LNCaP clone FGC (cell line): ENCODE data around the gene FYB2.

Experiments used
- DNase-seq: peaks from one replicate; pipeline ENCODE4 v3.0.0-alpha.2; 2011; ENCODE audit warnings: low read depth
- H3K4me3 ChIP-seq: 2 replicates; pipeline ENCODE4 v1.5.1; 2011; ENCODE audit warnings: mild to moderate bottlenecking, low read depth, low read length, control low read depth
- CTCF ChIP-seq: IDR thresholded peaks from 2 replicates; pipeline ENCODE4 v1.5.1; 2012; ENCODE audit warnings: mild to moderate bottlenecking; ENCODE audit not compliant: control insufficient read depth, insufficient read depth; ENCODE audit errors: extremely low read depth

Gene FYB2

GRCh38 chr1:56845343-56845742, 26.1 kb upstream of the FYB2 start:
- DNase-seq = no peak
- no peak overlapping the region for H3K4me3 ChIP-seq
- TF ChIP-seq CTCF = no peak

GRCh38 chr1:56844545-56845136, 25.4 kb upstream of the FYB2 start:
- no peak for DNase-seq
- H3K4me3 ChIP-seq = no peak overlapping the region
- no peak for TF ChIP-seq CTCF

- no peak for DNase-seq
- no peak for TF ChIP-seq CTCF
These were observed 24.3 kb upstream of the FYB2 start for GRCh38 chr1:56843544-56843943.

GRCh38 chr1:56838759-56839158, 19.6 kb upstream of the FYB2 start:
- no peak overlapping the region for H3K4me3 ChIP-seq
- DNase-seq = no peak
- TF ChIP-seq CTCF = no peak

More at GRCh38 chr1:56843544-56843943, 24.3 kb upstream of the FYB2 start:
- H3K4me3 ChIP-seq = no peak overlapping the region

GRCh38 chr1:56837244-56837939, 18.2 kb upstream of the FYB2 start:
- no peak for TF ChIP-seq CTCF
- no peak overlapping the region for H3K4me3 ChIP-seq
- DNase-seq = no peak

- no peak overlapping the region for H3K4me3 ChIP-seq
- DNase-seq = no peak
These were observed 17.2 kb upstream of the FYB2 start for GRCh38 chr1:56836359-56836758.

More at GRCh38 chr1:56836359-56836758, 17.2 kb upstream of the FYB2 start:
- TF ChIP-seq CTCF = no peak
